ENCODE results near the gene GALNT1.
A peak's percentile ranks its signal among the peaks of the same experiment; 100 is the strongest.
"Not testable (repeated sequence)": the region's sequence is repeated elsewhere in the genome, so short reads cannot be mapped to it uniquely, and the experiment has no call there.

The GALNT1 gene

DNA sequence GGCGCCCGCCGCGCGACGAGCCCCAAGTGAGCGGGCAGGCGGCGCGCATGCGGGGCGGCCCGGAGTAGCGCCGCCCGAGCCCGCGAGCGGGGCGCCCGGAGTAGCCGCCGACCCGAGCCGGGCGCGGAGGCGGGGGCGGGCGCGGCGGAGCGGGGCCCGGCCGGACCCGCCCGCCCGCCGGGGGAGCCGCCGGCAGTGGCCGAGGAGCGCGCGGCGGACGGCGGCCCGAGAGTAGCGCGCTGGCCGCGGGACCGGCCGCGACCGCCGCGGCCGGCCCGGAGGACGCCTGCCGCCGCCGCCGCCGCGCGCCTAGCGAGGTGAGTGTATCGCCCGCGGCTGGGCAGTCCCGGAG, at the start of gene GALNT1:
TSS of gene GALNT1 (plus strand) at position 195 of the 352 bp plus-strand sequence. CDS start 72,923 bp downstream, outside the sequence.
- no peak for DNase-seq

DNA sequence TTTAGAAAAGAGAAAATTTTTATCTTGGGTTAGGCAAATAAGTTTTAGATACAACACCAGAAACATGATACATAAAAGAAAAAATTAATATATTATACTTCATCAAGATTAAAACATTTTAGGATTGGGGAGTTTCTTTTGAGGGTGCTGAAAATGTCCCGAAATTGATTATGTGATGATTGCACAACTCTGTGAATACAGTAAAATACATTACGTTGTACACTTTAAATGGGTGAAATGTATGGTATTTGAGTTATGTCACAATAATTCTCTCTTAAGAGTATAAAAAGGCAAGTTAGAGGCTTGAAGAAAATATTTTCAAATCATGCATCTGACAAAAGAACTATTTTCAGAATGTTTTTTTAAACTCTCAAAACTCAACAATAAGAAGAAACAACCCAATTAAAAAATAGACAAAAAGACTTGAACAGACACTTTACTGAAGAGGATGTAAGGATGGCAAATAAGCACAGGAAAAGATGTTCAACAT, 47.6 kb upstream of the GALNT1 start:
- no peak for DNase-seq

DNA sequence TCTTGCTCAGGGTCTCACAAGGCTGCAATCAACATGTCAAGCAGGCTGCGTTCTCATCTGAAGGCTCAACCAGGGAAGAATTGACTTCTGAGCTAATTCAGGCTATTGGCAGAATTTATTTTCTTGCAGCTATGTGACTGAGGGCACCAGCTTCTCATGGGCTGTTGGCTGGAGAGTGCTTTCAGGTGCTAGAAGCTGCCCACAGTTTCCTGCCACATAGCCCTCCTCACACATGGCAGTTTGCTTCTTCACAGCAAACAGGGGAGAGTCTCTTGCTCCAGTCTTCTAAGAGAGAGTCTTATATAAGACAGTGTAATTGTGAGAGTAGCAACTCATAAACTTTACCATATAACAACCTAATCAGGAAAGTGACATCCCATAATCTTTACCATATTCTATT, 46.2 kb upstream of the GALNT1 start:
- DNase-seq, result no peak

DNA sequence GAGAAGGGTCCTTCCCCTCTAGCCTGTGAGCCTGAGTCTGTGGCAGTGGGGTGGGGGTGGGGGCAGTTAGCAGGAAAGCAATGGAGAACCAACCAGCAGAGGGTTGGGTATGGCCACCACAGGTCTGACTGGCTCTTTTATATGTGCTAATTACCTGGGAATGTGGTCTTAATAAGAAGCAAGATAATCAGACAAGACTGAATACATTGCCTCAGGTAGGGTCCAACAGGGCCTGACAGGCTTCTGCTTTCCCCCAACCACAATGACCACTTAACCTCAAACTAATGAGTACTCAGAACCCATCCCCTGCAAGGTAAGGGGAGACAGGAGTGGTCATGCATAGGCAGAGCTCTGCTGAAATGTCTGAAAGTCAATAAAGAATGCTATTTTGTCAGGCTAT, 39.2 kb upstream of the GALNT1 start:
- no peak for DNase-seq

DNA sequence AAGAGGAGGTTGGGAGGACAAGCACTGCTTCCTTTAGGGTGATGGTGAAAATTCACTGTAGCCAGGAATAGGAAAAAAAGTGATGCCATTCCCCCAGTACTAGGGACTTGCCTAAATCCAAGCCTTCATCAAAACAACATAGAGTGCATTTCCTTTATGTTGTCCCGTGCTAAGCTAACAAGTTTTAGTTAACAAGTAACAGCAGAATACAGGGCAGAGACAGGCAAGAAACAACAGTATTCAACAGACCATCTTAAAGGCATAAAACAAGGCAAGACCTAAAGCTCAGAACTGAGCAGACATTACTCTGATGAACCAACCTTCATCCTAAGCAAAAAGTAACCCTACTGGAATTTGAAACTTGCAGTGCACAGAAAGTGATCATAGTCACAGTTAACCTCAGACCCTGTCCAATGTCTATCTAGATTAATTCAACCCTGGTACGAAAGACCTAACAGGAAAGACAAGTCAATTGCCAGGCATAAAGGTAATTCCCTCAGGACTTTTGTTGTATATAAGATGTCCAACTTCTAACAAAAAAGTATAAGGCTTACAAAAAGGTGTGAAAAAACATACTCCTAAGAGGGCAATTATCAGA, 34.4 kb upstream of the GALNT1 start:
- DNase-seq, result no peak

DNA sequence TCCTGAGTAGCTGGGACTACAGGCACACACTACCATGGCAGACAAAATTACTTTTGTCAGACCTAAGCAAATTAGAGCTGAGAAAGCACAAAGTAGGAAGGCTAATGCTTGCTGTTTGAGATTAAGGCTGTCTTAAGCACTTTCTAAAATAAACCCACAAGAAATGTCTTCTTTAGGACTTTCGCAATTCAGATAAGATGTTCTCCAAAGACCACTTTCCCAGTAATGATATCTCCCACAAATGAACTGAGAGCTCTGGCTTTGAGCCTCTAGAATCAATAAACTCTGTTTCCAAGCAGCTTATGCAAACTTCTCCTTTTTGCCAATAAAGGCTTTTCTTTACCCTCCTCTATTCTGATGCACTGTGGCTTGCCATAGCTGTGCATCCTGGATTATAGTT, 32.0 kb upstream of the GALNT1 start:
- no peak for DNase-seq

DNA sequence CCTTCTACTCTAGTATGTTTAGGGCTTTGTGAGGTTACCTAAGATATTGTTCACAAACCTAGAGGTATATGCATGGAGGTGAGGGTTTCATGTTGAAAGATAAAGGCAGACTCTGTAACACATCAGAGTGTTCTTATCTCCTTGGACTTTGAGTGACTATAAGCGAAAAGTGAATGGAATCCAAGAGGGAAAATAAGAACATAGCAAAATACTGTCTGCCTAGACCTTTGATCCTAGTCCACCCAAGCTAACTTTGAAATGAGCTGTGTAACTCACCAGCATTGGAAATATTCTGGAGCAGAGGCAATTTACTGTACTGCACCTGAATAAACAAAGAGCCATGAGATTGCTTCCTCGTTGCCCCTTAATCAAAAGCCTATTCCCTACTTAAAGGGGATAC, 28.2 kb upstream of the GALNT1 start:
- no peak for DNase-seq

DNA sequence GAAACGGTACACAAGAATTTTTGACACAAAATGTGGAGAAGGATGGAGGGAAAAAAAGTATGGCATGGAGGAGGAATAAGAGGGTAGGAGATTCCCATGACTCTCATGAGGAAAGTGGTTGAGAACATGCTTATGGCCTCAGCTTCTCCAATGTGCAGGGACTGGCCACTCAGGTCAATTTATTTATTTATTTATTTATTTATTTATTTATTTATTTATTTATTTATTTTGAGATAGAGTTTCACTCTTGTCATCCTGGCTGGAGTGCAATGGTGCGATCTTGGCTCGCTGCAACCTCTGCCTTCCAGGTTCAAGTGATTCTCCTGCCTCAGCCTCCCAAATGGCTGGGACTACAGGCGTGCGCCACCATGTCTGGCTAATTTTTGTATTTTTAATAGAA, 26.0 kb upstream of the GALNT1 start:
- not testable (repeated sequence) for DNase-seq

DNA sequence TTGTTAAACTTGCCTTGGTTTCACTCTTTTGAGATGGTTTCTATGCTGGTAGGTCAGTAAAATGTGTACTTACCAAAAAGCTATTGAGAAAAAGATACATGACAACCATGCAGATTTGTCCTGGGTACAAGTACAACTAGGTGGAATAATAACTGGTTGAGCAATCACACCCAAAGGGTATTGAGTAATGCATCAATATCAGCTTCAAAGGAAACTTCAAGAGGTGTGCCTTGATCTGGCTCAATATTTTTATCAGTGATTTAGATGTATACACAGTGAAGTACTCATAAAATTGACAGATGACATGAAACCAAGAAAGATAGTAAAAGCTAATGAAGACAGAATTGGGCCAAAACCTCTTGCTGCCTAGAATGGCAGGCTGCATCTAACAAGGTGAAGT, 21.7 kb upstream of the GALNT1 start:
- DNase-seq, result no peak

DNA sequence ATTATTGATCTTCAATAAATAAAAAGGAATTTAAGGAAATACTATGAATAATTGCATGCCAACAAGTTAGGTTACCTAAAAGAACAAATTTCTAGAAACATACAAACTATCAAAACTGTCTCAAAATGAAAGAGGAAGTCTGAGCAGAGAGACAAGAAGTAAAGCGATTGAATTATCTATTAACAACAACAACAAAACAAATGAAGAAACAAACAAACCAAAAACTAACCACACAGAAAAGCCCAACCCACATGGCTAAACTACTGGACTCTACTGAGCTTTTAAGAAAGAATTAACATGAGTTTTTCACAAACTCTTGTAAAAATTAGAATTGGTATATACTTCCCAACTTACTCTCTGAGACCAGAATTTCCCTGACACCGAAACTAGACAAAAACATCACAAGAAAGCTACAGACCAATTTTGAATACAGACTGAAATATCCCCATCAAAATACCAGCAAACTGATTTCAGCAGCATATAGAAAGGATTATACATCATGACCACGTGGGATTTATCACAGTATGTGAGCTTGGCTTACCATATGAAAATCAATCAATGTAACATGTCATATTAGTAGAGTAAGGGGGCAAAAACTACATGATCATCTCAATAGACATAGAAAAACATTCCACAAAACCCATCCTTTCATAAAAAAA, 16.6 kb upstream of the GALNT1 start:
- DNase-seq, result no peak

DNA sequence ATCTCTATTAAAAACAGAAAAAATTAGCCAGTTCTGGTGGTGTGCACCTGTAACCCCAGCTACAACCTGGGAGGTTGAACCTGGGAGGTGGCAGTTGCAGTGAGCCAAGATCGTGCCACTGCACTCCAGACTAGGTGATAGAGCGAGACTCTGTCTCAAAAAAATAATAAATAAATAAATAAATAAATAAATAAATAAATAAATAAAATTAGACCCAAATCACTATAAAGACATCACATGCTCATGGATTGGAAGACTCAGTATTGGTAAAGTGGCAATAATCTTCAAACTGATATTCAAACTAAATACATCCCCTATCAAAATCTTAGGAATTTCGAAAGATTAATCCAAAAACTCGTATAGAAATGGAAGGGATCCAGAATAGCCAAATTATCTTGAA, 15.5 kb upstream of the GALNT1 start:
- no peak for DNase-seq

DNA sequence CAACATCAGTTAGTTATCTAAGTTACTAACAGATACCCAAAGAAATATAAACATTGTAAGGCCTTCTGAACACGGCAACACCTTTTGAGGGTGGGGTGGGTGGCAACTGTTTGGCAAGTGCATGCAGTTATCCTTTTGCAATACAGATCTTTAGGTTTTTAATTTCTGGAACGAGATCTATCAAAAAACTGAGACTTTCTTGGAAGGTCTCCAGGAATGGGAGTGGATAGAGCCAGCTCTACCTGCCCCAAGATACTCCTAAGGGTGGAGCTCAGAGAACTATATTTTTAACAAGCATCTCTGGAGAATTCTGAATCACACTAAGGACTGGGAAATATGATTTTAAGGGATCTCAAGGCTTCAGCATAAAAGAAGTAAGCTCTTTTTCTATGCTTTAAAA, 11.4 kb upstream of the GALNT1 start:
- no peak for DNase-seq

DNA sequence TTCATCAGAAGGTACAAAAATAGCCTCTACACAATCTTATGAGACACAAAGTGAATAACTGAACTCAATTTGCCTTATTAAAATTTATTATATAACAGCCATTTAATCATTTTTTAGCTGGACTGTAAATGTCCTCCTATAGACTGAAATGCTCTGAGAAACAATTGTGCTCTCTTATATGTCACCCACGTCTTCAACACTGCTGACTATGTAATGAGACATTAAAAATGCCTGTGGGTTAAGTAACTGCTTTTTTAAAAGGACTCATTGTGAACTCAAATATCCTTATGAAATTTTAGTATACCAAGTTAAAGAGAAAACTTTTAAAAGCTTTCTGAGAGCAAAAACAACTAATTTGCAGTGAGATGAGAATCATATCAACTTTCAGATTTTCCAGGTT, 10.4 kb upstream of the GALNT1 start:
- DNase-seq, result no peak

DNA sequence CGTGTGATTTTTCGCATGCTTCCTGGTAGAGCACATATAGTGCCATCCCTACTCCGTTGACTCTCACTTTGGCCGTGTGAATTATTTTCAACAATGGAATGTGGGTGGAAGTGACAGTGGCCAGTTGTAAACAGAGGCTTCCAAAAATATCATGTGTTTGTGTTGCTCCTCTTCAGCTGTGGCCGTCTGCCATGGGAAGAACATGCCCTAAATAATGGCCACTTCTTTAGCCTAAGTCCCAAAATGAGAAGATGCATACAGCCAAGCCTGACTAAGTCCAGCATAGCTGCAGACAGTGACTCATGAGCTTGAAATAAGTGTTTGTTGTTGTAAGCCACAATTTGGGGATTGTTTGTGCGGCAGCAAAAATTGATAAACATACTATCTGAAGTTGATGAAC, 8.9 kb upstream of the GALNT1 start:
- DNase-seq, result no peak

DNA sequence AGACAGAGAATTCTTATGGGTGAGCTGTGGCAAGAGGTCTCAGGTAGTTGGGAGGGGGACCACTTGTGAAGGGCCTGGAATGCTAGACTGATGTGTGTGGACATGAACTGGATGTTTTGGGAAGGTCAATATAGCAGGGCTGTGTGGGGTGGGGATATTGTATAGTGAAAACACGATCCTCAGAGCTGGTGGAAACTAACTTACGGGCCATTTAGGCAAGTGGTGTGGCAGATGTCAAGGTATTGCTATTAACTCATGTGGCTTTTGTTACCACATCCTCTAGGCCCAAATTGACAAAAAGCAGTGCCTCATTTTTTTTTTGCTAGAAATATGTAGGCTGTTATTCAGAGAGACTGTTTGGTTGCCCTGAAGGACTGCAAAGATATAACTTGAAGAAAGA, 8.0 kb upstream of the GALNT1 start:
- DNase-seq, result no peak

DNA sequence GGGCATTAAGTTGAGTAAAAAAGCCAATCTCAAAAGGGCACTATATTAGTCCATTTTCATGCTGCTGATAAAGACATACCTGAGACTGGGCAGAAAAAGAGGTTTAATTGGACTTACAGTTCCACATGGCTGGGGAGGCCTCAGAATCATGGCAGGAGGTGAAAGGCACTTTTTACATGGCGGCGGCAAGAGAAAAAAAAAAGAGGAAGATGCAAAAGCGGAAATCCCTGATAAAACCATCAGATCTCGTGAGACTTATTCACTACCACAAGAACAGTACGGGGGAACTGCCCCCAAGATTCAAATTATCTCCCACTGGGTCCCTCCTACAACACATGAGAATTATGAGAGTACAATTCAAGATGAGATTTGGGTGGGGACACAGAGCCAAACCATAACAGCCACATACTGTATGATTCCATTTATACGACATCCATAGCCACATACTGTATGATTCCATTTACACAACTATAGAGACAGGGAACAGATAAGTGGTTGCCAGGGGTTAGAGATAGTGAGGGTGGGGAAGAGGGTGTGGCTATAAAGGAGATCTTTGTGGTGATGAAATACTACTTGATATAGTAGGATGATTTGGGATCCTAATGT, 5.2 kb upstream of the GALNT1 start:
- DNase-seq, result not testable (repeated sequence)

DNA sequence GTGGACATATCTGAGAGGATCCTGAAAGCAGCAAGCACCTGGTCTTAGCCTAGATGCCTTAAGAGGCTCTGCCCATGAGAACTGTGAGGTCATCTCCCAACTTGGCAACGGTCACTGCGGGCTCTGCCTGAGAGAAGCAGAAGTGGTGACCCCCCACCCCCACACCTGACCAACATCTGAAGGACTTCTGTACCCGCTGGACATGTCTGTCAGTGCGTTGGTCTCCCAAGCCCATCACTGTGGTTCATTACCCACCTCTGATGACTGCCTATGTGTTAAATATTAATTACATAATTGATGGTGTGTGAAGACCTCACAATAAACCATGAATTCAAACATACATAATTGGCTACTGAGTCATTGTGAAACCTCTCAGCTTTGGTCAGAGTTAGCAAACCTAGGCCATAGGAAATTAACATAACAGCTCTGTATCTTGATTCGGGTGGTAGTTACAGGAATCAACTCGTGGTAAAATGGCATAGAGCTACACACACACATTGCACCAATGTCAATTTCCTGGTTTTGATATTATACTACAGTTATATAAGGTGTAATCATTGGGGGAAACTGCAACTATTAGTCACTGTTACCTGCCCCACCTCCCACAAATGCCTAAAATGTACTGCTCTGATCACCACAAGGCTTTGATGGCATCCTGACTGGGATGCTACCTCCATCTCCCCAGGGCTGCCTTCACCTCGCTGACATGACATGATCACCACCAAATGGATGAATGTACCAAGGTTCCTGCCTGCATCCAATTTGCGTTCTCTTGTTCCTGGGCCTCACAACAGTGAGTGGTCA, 4.3 kb upstream of the GALNT1 start:
- no peak for DNase-seq

DNA sequence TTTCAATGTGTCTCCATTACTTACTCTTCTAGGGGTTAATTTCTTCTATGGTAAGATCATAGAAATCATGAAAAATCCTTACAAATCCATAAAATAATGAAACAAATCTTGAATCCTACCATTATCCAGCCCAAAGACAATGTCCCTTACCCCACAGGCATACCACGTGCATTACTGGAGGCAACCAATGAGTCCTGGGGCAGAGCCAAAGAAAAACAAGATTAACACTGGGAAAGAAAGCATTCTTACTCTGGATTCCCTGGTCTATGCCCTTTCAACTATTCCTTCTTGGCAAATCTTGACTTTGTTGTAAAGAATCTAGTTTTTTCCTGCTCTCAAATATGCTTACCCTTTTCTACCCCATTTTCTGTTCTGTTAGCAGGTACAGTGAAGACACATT, 3.1 kb upstream of the GALNT1 start:
- no peak for DNase-seq

DNA sequence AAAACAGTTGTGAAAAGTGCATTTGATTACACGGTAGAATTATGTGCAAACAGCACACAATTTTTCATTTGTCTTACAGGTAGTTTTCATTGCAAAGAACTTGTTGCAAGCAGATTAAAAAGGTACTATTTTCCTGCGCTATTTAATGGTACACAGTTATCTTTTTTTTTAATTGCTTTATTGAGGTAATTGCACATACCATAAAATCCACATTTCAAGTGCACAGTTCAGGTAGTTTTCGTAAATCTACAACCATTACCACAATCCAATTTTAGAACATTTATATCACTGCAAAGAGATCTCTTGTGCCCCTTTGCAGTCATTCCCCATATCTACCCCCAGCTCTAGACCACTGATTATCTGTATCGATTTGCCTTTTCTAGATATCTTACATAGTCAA, 2.6 kb upstream of the GALNT1 start:
- no peak for DNase-seq

DNA sequence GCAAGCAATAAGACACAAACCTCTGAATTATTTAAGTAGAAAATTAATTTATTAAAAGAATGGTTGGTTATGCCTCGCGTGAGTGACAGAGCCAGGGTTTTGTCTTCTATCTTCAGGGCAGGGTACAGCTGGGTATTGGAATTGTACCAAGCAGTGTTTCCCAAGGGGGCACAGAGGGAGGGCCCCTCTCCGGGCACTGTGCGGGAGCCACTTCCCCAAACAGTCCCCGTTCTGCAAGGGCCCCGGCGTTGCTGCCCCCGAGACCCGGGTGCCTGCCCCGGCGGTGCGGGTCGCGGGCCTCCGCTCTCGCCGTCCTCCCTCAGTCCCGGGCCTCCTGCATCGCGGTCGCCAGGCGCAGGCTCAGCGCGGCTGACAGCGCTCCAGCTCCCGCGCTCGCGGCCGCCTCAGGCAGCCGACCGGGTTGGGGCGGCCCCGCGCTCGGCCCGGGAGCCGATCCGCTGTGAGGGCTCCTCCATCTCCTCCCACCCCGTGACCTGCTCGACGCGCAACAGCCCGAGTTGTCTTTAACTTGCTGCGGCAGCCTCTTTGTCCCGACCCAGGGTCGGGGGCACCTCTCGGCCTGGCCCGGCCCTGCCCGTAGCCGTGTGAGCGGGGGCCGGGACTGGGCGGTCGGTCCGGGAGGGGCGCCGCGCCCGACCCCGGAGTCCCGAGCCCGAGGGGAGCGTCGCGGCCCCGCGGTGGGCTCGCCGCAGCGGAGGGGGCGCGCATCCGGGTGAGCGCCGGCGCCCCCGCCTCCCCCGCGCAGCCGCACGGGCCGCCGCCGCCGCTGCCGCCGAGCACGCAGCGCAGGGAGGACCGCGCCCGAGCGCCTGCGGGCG, 620 bp upstream of the GALNT1 start:
- peak; percentile 82 for DNase-seq

DNA sequence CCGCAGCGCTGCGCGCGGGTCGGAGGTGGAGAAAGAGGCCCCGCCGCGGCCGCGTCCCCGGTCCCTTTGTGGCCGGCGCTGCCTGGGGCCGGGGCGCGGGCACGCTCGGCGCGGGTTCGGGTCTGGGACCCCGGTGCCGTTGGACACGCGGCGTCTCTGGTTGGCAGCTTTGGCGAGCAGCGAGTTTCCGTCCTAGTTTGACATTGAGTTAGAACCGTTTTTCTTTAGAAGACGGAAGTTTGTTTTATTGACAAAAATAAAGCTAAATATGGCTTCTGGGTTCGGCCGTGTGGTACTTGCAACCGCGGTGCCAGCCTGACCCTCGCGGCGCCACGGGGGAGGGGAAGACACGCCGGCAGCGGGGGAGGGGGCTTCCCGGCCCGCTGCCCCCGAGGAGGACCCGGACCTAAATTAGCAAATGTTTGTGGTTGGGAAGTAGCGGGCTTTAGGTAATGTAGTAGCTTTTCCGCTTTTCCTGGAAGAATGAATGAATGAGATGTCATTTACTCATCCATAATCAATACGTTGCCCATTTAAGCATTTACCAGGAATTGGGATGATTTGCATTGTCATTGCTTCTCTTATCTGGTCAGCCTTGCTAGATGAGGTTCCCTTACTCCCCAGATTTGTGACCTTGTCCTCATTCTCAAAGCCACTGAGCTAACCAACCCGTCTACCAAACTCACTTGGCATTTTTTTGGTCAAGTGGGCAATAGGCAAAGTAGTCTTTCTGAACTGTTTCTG, 530 bp downstream of the GALNT1 start:
- peak; percentile 68 for DNase-seq
